IMR-90 (cell line): ENCODE data around the gene NTM. TPM values are rescaled to one million over a fixed set of nuclear protein-coding genes. Genes with fewer than 3 reads are reported as not detected.

Experiments
- ATAC-seq: fragments of 200-7000 bp; cut with Tn5 transposase; 2 replicates; pipeline ENCODE4 v1.9.1; 2020; ENCODE audit warnings: low read depth, mild to moderate bottlenecking, moderate library complexity
- BruUV-seq: library from RNA; stranded (reverse); fragments of 400-500 nt; replicated peaks from 2 replicates; lab custom pipeline; 2021; lab: Mats Ljungman, UMichigan
- CTCF ChIA-PET: fragments of 300-600 bp; formaldehyde crosslinking; extraction: SDS; loops from one replicate; lab custom pipeline; 2021; ENCODE audit warnings: antibody characterized with exemption; lab: Yijun Ruan, JAX
- POLR2A ChIA-PET: fragments of 300-600 bp; sonication (Branson Sonifier 250); formaldehyde crosslinking; loops from one replicate; lab custom pipeline; 2022; ENCODE audit warnings: antibody characterized with exemption; ENCODE audit not compliant: unreplicated experiment; lab: Charles Lee
- DNase-seq: peaks from one replicate; pipeline ENCODE4 v3.0.0; 2013
- H2AFZ ChIP-seq: replicated peaks from 2 replicates; pipeline ENCODE3; 2013; ENCODE audit warnings: low read length, mild to moderate bottlenecking; ENCODE audit not compliant: poor library complexity
- H2AK5ac ChIP-seq: 2 replicates; pipeline ENCODE4 v1.6.1; 2013; ENCODE audit warnings: low read depth, low read length, inconsistent platforms
- H2AK9ac ChIP-seq: replicated peaks from 2 replicates; pipeline ENCODE3; 2013; ENCODE audit warnings: mild to moderate bottlenecking, low read depth, low read length, moderate library complexity; ENCODE audit not compliant: poor library complexity
- H2BK120ac ChIP-seq: 2 replicates; pipeline ENCODE4 v1.6.1; 2013; ENCODE audit warnings: low read depth, low read length, inconsistent platforms
- H2BK15ac ChIP-seq: 3 replicates; pipeline ENCODE4 v1.6.1; 2013; ENCODE audit warnings: low read depth, low read length, inconsistent platforms
- H2BK20ac ChIP-seq: 2 replicates; pipeline ENCODE4 v1.6.1; 2013; ENCODE audit warnings: low read depth, mild to moderate bottlenecking, inconsistent platforms, low read length, moderate library complexity
- H2BK5ac ChIP-seq: 2 replicates; pipeline ENCODE4 v1.6.1; 2013; ENCODE audit warnings: mild to moderate bottlenecking, low read depth, low read length, inconsistent platforms; ENCODE audit not compliant: poor library complexity, severe bottlenecking
- H3K14ac ChIP-seq: replicated peaks from 2 replicates; pipeline ENCODE4 v1.6.1; 2013; ENCODE audit warnings: low read depth, low read length, inconsistent platforms
- H3K18ac ChIP-seq: 2 replicates; pipeline ENCODE4 v1.6.1; 2013; ENCODE audit warnings: low read depth, low read length, control low read depth
- H3K23ac ChIP-seq: 2 replicates; pipeline ENCODE4 v1.6.1; 2013; ENCODE audit warnings: low read depth, low read length, inconsistent platforms
- H3K27ac ChIP-seq: 2 replicates; pipeline ENCODE4 v1.5.1; 2013; ENCODE audit warnings: mild to moderate bottlenecking, control low read depth, low read length; ENCODE audit not compliant: insufficient read depth
- H3K27me3 ChIP-seq: 2 replicates; pipeline ENCODE4 v1.6.1; 2013; ENCODE audit warnings: low read length; ENCODE audit not compliant: control insufficient read depth, insufficient read depth
- H3K36me3 ChIP-seq: 2 replicates; pipeline ENCODE4 v1.6.1; 2013; ENCODE audit warnings: low read length, mixed read lengths; ENCODE audit not compliant: control insufficient read depth, insufficient read depth
- H3K4ac ChIP-seq: 2 replicates; pipeline ENCODE4 v1.6.1; 2013; ENCODE audit warnings: low read depth, low read length, inconsistent platforms
- H3K4me1 ChIP-seq: 2 replicates; pipeline ENCODE4 v1.6.1; 2013; ENCODE audit warnings: low read length, mixed read lengths; ENCODE audit not compliant: control insufficient read depth, insufficient read depth
- H3K4me2 ChIP-seq: 2 replicates; pipeline ENCODE4 v1.6.1; 2013; ENCODE audit warnings: low read depth, mild to moderate bottlenecking, control low read depth, low read length, moderate library complexity
- H3K4me3 ChIP-seq: 2 replicates; pipeline ENCODE4 v1.5.1; 2013; ENCODE audit warnings: low read depth, mild to moderate bottlenecking, control low read depth, low read length, moderate library complexity; ENCODE audit not compliant: insufficient read depth
- H3K56ac ChIP-seq: 2 replicates; pipeline ENCODE4 v1.6.1; 2013; ENCODE audit warnings: low read length, inconsistent platforms; ENCODE audit not compliant: insufficient read depth; ENCODE audit errors: extremely low read depth
- H3K79me1 ChIP-seq, 2 experiments: 2 replicates each; pipeline ENCODE4 v1.6.1; 2013; ENCODE audit warnings: low read length in 2 of 2, inconsistent platforms in 1 of 2, low read depth in 1 of 2
- H3K9ac ChIP-seq: 2 replicates; pipeline ENCODE4 v1.6.1; 2013; ENCODE audit warnings: low read depth, low read length, control low read depth
- H3K9me1 ChIP-seq: 2 replicates; pipeline ENCODE4 v1.6.1; 2013; ENCODE audit warnings: low read length, inconsistent platforms; ENCODE audit not compliant: insufficient read depth
- H3K9me3 ChIP-seq: 2 replicates; pipeline ENCODE4 v1.6.1; 2013; ENCODE audit warnings: low read length; ENCODE audit not compliant: control insufficient read depth, insufficient read depth
- H4K20me1 ChIP-seq: 2 replicates; pipeline ENCODE4 v1.6.1; 2013; ENCODE audit warnings: low read length, inconsistent platforms; ENCODE audit not compliant: insufficient read depth
- H4K5ac ChIP-seq: 2 replicates; pipeline ENCODE4 v1.6.1; 2013; ENCODE audit warnings: mild to moderate bottlenecking, low read depth, low read length, control low read depth
- H4K8ac ChIP-seq, 2 experiments: 2 replicates each; pipeline ENCODE4 v1.6.1; 2013; ENCODE audit warnings: low read depth in 2 of 2, low read length in 2 of 2, control low read depth in 1 of 2, inconsistent platforms in 1 of 2
- H4K91ac ChIP-seq: 2 replicates; pipeline ENCODE4 v1.6.1; 2013; ENCODE audit warnings: low read depth, low read length, inconsistent platforms; ENCODE audit not compliant: insufficient read depth
- BHLHE40 ChIP-seq: fragments of 150-350 bp; IDR thresholded peaks from 2 replicates; pipeline ENCODE4 v1.6.1; 2016; ENCODE audit warnings: mild to moderate bottlenecking, low read depth, low read length
- CEBPB ChIP-seq: IDR thresholded peaks from 2 replicates; pipeline ENCODE4 v1.6.1; 2012; ENCODE audit warnings: low read depth, low read length, improper control_type of control experiment
- CHD1 ChIP-seq: IDR thresholded peaks from 2 replicates; pipeline ENCODE4 v1.6.1; 2012; ENCODE audit warnings: low read depth, low read length, improper control_type of control experiment
- FOS ChIP-seq: fragments of 150-350 bp; IDR thresholded peaks from 2 replicates; pipeline ENCODE4 v1.6.1; 2016; ENCODE audit warnings: low read depth, low read length
- MAFK ChIP-seq: IDR thresholded peaks from 2 replicates; pipeline ENCODE4 v1.6.1; 2012; ENCODE audit warnings: low read depth, low read length, improper control_type of control experiment
- MAZ ChIP-seq: IDR thresholded peaks from 2 replicates; pipeline ENCODE4 v1.6.1; 2012; ENCODE audit warnings: low read depth, mild to moderate bottlenecking, low read length, improper control_type of control experiment, moderate library complexity, borderline replicate concordance
- MXI1 ChIP-seq: IDR thresholded peaks from 2 replicates; pipeline ENCODE4 v1.6.1; 2012; ENCODE audit warnings: low read depth, mild to moderate bottlenecking, low read length, moderate library complexity, borderline replicate concordance
- NFE2L2 ChIP-seq: fragments of 150-350 bp; IDR thresholded peaks from 2 replicates; pipeline ENCODE4 v1.6.1; 2016; ENCODE audit warnings: low read depth, mild to moderate bottlenecking, low read length
- POLR2A ChIP-seq: IDR thresholded peaks from 2 replicates; pipeline ENCODE4 v1.6.1; 2012; ENCODE audit warnings: mild to moderate bottlenecking, low read depth, low read length
- RAD21 ChIP-seq: IDR thresholded peaks from 2 replicates; pipeline ENCODE4 v1.6.1; 2012; ENCODE audit warnings: low read length, improper control_type of control experiment
- RCOR1 ChIP-seq: IDR thresholded peaks from 2 replicates; pipeline ENCODE4 v1.6.1; 2012; ENCODE audit warnings: mild to moderate bottlenecking, low read length, improper control_type of control experiment; ENCODE audit not compliant: insufficient replicate concordance
- RFX5 ChIP-seq: IDR thresholded peaks from 2 replicates; pipeline ENCODE4 v1.8.0; 2012; ENCODE audit warnings: low read depth, mild to moderate bottlenecking, low read length, moderate library complexity
- SMC3 ChIP-seq: fragments of 150-350 bp; IDR thresholded peaks from 2 replicates; pipeline ENCODE4 v1.6.1; 2016; ENCODE audit warnings: low read depth, mild to moderate bottlenecking, antibody characterized with exemption, low read length, moderate library complexity
- USF2 ChIP-seq: fragments of 150-350 bp; IDR thresholded peaks from 2 replicates; pipeline ENCODE4 v1.6.1; 2017; ENCODE audit warnings: mild to moderate bottlenecking, antibody characterized with exemption, low read length, low read depth
- WGBS, 2 experiments: methylation state at CpG; one replicate each; pipeline versions ENCODE4 v1.1.5 to v1.1.7; 2013; ENCODE audit warnings: missing lambda C conversion rate in 2 of 2; ENCODE audit not compliant: insufficient read length in 1 of 2; ENCODE audit errors: extremely low coverage in 2 of 2; 5-methylcytosine and 5-hydroxymethylcytosine counted together
- dilution Hi-C: fragments of 300-500 bp; cut with HindIII; formaldehyde crosslinking; loops from one replicate; pipeline ENCODE4 v1.14.3; 2018; ENCODE audit warnings: low sequenced_read_pairs; ENCODE audit not compliant: unreplicated experiment
- in situ Hi-C: fragments of 300-500 bp; cut with MboI; formaldehyde crosslinking; loops from 3 replicates; pipeline ENCODE4 v1.14.3; 2019; ENCODE audit warnings: low sequenced_read_pairs, inconsistent platforms, mixed read lengths
- intact Hi-C: fragments of 100-400 bp; cut with micrococcal nuclease; formaldehyde crosslinking; loops from 2 replicates; pipeline ENCODE4 v1.10.0; 2022
- polyA plus RNA-seq, 3 experiments: library from polyadenylated mRNA; depleted of rRNA; stranded (reverse); fragments of >200 nt; gene quantifications; 2 replicates each; pipeline ENCODE4 v1.2.3, GENCODE V29; 2012; ENCODE audit warnings: low replicate concordance in 1 of 3
- total RNA-seq: library from RNA; depleted of rRNA; stranded (reverse); fragments of >200 nt; gene quantifications from 2 replicates; pipeline ENCODE4 v1.2.3, GENCODE V29; 2012
- TF ChIP-seq, protein P1 (sequence below): conservative IDR thresholded peaks from 2 replicates; pipeline ENCODE4 v1.5.1; 2012; ENCODE audit warnings: mild to moderate bottlenecking, low read depth, low read length, improper control_type of control experiment
- TF ChIP-seq, protein P2 (sequence below): fragments of 150-350 bp; IDR thresholded peaks from 2 replicates; pipeline ENCODE4 v1.6.1; 2016; ENCODE audit warnings: low read depth, mild to moderate bottlenecking, low read length, moderate library complexity, borderline replicate concordance

The NTM gene
- total and polyA plus RNA-seq, 2 of the 4 experiments (the other 2 are of a cell fraction): 19.5 to 25.5 TPM

- no peak overlapping the region for H3K4ac ChIP-seq
- H3K4me2 ChIP-seq: no peak overlapping the region
- dilution Hi-C loops: no loop called here
- DNase-seq (no peak), ATAC-seq (no peak)
- no peak overlapping the region for H3K23ac ChIP-seq
- no peak overlapping the region for H2BK20ac ChIP-seq
- no peaks in the 10 kb centered on the region for H3K4me1 ChIP-seq
- in situ Hi-C loops: no loop called here
- H2AFZ ChIP-seq: no peak overlapping the region
- no peak overlapping the region for H2BK5ac ChIP-seq
- H4K5ac ChIP-seq: no peak overlapping the region
- no peak overlapping the region for H3K27ac ChIP-seq
- no peak overlapping the region for H3K56ac ChIP-seq
- H3K9me1 ChIP-seq: no peaks in the 10 kb centered on the region
- H3K36me3 ChIP-seq: no peaks in the 10 kb centered on the region
- TF ChIP-seq POLR2A: no peak
- TF ChIP-seq RAD21: no peak
- TF ChIP-seq CHD1: no peak
- no peak for TF ChIP-seq BHLHE40
- no peak for TF ChIP-seq MAZ
- no peak for TF ChIP-seq USF2
- no peak for TF ChIP-seq RFX5
- TF ChIP-seq MAFK: no peak
- no peak for TF ChIP-seq MXI1
- TF ChIP-seq, protein P1, sequence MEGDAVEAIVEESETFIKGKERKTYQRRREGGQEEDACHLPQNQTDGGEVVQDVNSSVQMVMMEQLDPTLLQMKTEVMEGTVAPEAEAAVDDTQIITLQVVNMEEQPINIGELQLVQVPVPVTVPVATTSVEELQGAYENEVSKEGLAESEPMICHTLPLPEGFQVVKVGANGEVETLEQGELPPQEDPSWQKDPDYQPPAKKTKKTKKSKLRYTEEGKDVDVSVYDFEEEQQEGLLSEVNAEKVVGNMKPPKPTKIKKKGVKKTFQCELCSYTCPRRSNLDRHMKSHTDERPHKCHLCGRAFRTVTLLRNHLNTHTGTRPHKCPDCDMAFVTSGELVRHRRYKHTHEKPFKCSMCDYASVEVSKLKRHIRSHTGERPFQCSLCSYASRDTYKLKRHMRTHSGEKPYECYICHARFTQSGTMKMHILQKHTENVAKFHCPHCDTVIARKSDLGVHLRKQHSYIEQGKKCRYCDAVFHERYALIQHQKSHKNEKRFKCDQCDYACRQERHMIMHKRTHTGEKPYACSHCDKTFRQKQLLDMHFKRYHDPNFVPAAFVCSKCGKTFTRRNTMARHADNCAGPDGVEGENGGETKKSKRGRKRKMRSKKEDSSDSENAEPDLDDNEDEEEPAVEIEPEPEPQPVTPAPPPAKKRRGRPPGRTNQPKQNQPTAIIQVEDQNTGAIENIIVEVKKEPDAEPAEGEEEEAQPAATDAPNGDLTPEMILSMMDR: no peak
- TF ChIP-seq RCOR1: no peak
- TF ChIP-seq, protein P2, sequence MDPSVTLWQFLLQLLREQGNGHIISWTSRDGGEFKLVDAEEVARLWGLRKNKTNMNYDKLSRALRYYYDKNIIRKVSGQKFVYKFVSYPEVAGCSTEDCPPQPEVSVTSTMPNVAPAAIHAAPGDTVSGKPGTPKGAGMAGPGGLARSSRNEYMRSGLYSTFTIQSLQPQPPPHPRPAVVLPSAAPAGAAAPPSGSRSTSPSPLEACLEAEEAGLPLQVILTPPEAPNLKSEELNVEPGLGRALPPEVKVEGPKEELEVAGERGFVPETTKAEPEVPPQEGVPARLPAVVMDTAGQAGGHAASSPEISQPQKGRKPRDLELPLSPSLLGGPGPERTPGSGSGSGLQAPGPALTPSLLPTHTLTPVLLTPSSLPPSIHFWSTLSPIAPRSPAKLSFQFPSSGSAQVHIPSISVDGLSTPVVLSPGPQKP: no peak
- TF ChIP-seq CEBPB: no peak
- no peak for TF ChIP-seq NFE2L2
- no peak for TF ChIP-seq FOS
- no peak for TF ChIP-seq SMC3
- H4K8ac ChIP-seq: no peak overlapping the region
- BruUV-seq: no TSS peak
- H2AK9ac ChIP-seq: no peak overlapping the region
- H4K91ac ChIP-seq: no peak overlapping the region
- intact Hi-C loops: no loop called here
- H2BK120ac ChIP-seq: no peak overlapping the region
- POLR2A ChIA-PET: no interaction called here
- no peak overlapping the region for H2BK15ac ChIP-seq
- no peaks in the 10 kb centered on the region for H4K20me1 ChIP-seq
- no peak overlapping the region for H2AK5ac ChIP-seq
- no peaks in the 10 kb centered on the region for H3K27me3 ChIP-seq
- no peak overlapping the region for H3K9ac ChIP-seq
- CTCF ChIA-PET: no interaction called here
- no peaks in the 10 kb centered on the region for H3K79me1 ChIP-seq
- no peaks in the 10 kb centered on the region for H3K9me3 ChIP-seq
- no peak overlapping the region for H3K18ac ChIP-seq
- H3K4me3 ChIP-seq: no peak overlapping the region
- WGBS, 2 experiments: no CpG with 5 or more reads among the region's 4 CpGs
- H3K14ac ChIP-seq: no peak overlapping the region
Measured at GRCh38 chr11:131422496-131422895, 52.1 kb downstream of the NTM start.
